ENCODE measurements around the gene KYNU.

- TF ChIP-seq EZH2 (IDR thresholded peaks at IDR 0.05) (no peak), CTCF (IDR thresholded peaks at IDR 0.05) (no peak)
These were observed 186.2 kb downstream of the KYNU start for GRCh38 chr2:143063612-143064200.

Measured in neural progenitor cell (in vitro differentiated cells).